PC-3 (cell line): ENCODE data around the gene CSRP1. TPM values are rescaled to one million over a fixed set of nuclear protein-coding genes. Genes with fewer than 3 reads are reported as not detected.

Source experiments
- ATAC-seq: fragments of 200-7000 bp; cut with Tn5 transposase; 2 replicates; pipeline ENCODE4 v1.9.1; 2020; ENCODE audit warnings: mild to moderate bottlenecking, moderate library complexity
- BruUV-seq: library from RNA; stranded (reverse); fragments of 400-500 nt; replicated peaks from 2 replicates; lab custom pipeline; 2021; lab: Mats Ljungman, UMichigan
- CTCF ChIA-PET: fragments of 300-600 bp; sonication (Branson Sonifier 250); formaldehyde crosslinking; loops from one replicate; lab custom pipeline; 2022; ENCODE audit warnings: antibody characterized with exemption; lab: Charles Lee
- POLR2A ChIA-PET: fragments of 300-600 bp; sonication (Branson Sonifier 250); formaldehyde crosslinking; loops from one replicate; lab custom pipeline; 2022; ENCODE audit warnings: antibody characterized with exemption; ENCODE audit not compliant: unreplicated experiment; lab: Charles Lee
- DNase-seq: peaks from one replicate; pipeline ENCODE4 v3.0.0-alpha.2; 2015
- H2AFZ ChIP-seq: fragments of 300-600 bp; sonication (generic); 2 replicates; pipeline ENCODE4 v1.6.0; 2016; ENCODE audit warnings: antibody characterized with exemption, low read length
- H3F3A ChIP-seq: fragments of 300-600 bp; sonication (generic); one replicate; pipeline ENCODE4 v1.6.0; 2017; ENCODE audit warnings: antibody characterized with exemption, low read length, control low read depth, mild to moderate bottlenecking; ENCODE audit not compliant: unreplicated experiment
- H3K27ac ChIP-seq: fragments of 300-600 bp; sonication (generic); 2 replicates; pipeline ENCODE4 v1.5.1; 2016; ENCODE audit warnings: mild to moderate bottlenecking, low read length
- H3K27me3 ChIP-seq: fragments of 300-600 bp; sonication (generic); 2 replicates; pipeline ENCODE4 v1.6.1; 2016; ENCODE audit warnings: low read length, mixed read lengths
- H3K36me3 ChIP-seq: fragments of 300-600 bp; sonication (generic); 2 replicates; pipeline ENCODE4 v1.6.1; 2016; ENCODE audit warnings: low read depth, mixed run types, low read length, mixed read lengths
- H3K4me1 ChIP-seq: fragments of 300-600 bp; sonication (generic); 2 replicates; pipeline ENCODE4 v1.5.1; 2016; ENCODE audit warnings: low read length; ENCODE audit not compliant: insufficient read depth
- H3K4me2 ChIP-seq: fragments of 300-600 bp; sonication (generic); 2 replicates; pipeline ENCODE4 v1.6.0; 2016; ENCODE audit warnings: low read length
- H3K4me3 ChIP-seq: fragments of 300-600 bp; sonication (generic); 2 replicates; pipeline ENCODE4 v1.5.1; 2016; ENCODE audit warnings: mild to moderate bottlenecking, low read length, mixed read lengths
- H3K79me2 ChIP-seq: fragments of 300-600 bp; sonication (generic); 2 replicates; pipeline ENCODE4 v1.6.1; 2017; ENCODE audit warnings: low read length, mixed read lengths
- H3K9ac ChIP-seq: fragments of 300-600 bp; sonication (generic); 2 replicates; pipeline ENCODE4 v1.6.0; 2016; ENCODE audit warnings: mild to moderate bottlenecking, low read length
- H3K9me2 ChIP-seq: fragments of 300-600 bp; sonication (generic); replicated peaks from 2 replicates; pipeline ENCODE4 v1.6.1; 2016; ENCODE audit warnings: mixed run types, low read length, mixed read lengths
- H3K9me3 ChIP-seq: fragments of 300-600 bp; sonication (generic); 2 replicates; pipeline ENCODE4 v1.6.1; 2016; ENCODE audit warnings: low read length, mixed read lengths
- H4K20me1 ChIP-seq: fragments of 300-600 bp; sonication (generic); 2 replicates; pipeline ENCODE4 v1.6.1; 2016; ENCODE audit warnings: low read length, mixed read lengths
- EZH2 ChIP-seq: fragments of 300-600 bp; sonication (generic); IDR thresholded peaks from one replicate; pipeline ENCODE4 v1.6.1; 2017; ENCODE audit warnings: antibody characterized with exemption, mild to moderate bottlenecking, low read length; ENCODE audit not compliant: unreplicated experiment
- EZH2phosphoT487 ChIP-seq: fragments of 300-600 bp; sonication (generic); IDR thresholded peaks from 2 replicates; pipeline ENCODE4 v1.6.1; 2018; ENCODE audit warnings: mild to moderate bottlenecking, antibody characterized with exemption, low read length, borderline replicate concordance
- intact Hi-C: fragments of 100-400 bp; cut with micrococcal nuclease; formaldehyde crosslinking; loops from 2 replicates; pipeline ENCODE4 v1.9.0; 2023
- total RNA-seq: library from RNA; depleted of rRNA; stranded (reverse); fragments of >200 nt; gene quantifications from 2 replicates; pipeline ENCODE4 v1.2.3, GENCODE V29; 2014
- TF ChIP-seq, protein P1 (sequence below): fragments of 300-600 bp; sonication (generic); conservative IDR thresholded peaks from 2 replicates; pipeline ENCODE4 v1.5.1; 2017; ENCODE audit warnings: antibody characterized with exemption, low read depth, mild to moderate bottlenecking, low read length

The CSRP1 gene
- total RNA-seq, 1 experiment from 2014 or later: 147 TPM

DNA sequence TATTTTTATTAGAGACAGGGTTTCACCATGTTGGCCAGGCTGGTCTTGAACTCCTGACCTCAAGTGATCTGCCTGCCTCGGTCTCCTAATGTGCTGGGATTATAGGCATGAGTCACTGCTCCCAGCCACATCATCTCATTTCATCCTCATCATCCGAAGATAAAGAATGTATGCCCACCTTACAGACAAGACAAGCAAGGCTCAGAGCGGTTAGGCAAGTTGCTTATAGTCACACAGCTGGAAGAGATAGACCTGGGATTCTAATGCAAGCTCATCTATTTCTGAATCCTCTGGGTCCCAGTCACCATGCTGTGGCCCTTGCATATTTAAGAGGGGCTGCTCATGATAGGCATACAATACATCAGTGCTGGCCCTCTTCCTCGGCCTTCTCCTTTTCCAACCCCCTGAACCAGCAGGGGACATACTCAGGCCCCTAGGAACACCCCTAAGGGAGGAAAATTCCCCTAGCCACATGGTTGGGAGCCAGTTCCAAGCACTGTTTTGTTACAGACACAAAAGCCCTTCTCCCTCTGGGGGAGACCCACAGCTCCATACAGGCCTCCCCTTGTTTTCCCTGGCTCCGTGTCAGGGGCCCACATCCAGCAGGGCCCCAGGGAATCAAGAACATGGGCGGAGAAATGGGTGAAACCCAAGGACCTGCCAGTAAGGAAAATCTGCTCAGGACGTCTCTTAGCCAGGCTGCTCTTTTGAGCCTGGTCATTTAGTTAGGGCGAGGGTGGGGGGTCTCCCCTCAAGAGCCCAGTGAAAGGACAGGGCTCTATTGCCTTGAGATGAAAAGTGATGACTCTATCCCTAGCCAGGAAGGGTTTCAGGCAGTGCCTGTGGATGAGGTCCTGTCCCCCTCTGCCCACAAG, 6.9 kb downstream of the CSRP1 start:
- H3K4me2 ChIP-seq: no peak overlapping the region
- CTCF ChIA-PET: no interaction called here
- H3F3A ChIP-seq: no peaks in the 10 kb centered on the region
- H4K20me1 ChIP-seq: peaks cover 9% of the 10 kb centered on the region; the same call in 1 of the 2 replicates
- H3K9me3 ChIP-seq: no peaks in the 10 kb centered on the region
- TF ChIP-seq EZH2 (no peak), EZH2phosphoT487 (no peak)
- TF ChIP-seq, protein P1, sequence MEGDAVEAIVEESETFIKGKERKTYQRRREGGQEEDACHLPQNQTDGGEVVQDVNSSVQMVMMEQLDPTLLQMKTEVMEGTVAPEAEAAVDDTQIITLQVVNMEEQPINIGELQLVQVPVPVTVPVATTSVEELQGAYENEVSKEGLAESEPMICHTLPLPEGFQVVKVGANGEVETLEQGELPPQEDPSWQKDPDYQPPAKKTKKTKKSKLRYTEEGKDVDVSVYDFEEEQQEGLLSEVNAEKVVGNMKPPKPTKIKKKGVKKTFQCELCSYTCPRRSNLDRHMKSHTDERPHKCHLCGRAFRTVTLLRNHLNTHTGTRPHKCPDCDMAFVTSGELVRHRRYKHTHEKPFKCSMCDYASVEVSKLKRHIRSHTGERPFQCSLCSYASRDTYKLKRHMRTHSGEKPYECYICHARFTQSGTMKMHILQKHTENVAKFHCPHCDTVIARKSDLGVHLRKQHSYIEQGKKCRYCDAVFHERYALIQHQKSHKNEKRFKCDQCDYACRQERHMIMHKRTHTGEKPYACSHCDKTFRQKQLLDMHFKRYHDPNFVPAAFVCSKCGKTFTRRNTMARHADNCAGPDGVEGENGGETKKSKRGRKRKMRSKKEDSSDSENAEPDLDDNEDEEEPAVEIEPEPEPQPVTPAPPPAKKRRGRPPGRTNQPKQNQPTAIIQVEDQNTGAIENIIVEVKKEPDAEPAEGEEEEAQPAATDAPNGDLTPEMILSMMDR: no peak
- intact Hi-C loops: no loop called here
- POLR2A ChIA-PET: no interaction called here
- H3K4me1 ChIP-seq: peaks cover 29% of the 10 kb centered on the region
- no peak for DNase-seq
- H3K4me3 ChIP-seq: no peak overlapping the region
- no peak overlapping the region for H3K27ac ChIP-seq
- no peak overlapping the region for H2AFZ ChIP-seq
- H3K36me3 ChIP-seq: peaks cover 8% of the 10 kb centered on the region
- ATAC-seq: no peak
- H3K9ac ChIP-seq: no peak overlapping the region
- H3K79me2 ChIP-seq: peaks cover 66% of the 10 kb centered on the region
- H3K9me2 ChIP-seq: no peaks in the 10 kb centered on the region
- no peaks in the 10 kb centered on the region for H3K27me3 ChIP-seq
- no TSS peak for BruUV-seq

DNA sequence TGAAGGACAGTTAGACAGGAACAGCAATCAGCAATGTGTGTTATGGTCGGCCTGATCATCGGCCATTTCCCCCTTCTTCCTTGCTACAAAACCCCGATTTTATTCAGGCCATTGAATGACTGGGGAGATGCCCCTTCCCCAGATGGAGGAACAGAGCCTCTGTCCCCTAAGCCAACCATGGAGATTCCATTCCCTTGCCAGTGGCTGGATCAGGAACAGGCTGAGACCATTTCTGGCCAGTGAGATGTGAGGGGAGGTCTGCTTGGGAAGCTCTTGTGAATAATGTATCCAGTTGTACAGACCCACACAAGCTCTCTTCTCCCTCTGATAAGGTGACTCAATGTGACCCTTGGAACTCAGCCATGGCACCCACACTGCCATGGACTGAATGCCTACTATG, 7.7 kb downstream of the CSRP1 start:
- ATAC-seq: no peak

More for the DNA sequence above, 7.7 kb downstream of the CSRP1 start:
- Histone ChIP-seq H4K20me1 (peaks cover 9% of the 10 kb centered on the region; the same call in 1 of the 2 replicates), H3K9me3 (no peaks in the 10 kb centered on the region), H3K27ac (no peak overlapping the region), H3K36me3 (peaks cover 16% of the 10 kb centered on the region), H3K4me3 (no peak overlapping the region), H3K79me2 (peaks cover 58% of the 10 kb centered on the region), H3F3A (no peaks in the 10 kb centered on the region), H3K9me2 (no peaks in the 10 kb centered on the region), H3K9ac (no peak overlapping the region), H3K4me1 (peaks cover 21% of the 10 kb centered on the region), H3K27me3 (no peaks in the 10 kb centered on the region), H2AFZ (no peak overlapping the region), H3K4me2 (no peak overlapping the region)
- TF ChIP-seq, protein P1: no peak
- TF ChIP-seq EZH2: no peak
- TF ChIP-seq EZH2phosphoT487: no peak
- ChIA-PET POLR2A (no interaction called here), CTCF (no interaction called here)
- no TSS peak for BruUV-seq
- intact Hi-C loops: no loop called here
- DNase-seq: no peak
